Measurements from ENCODE around the gene SAV1.
"Not testable (repeated sequence)": the region's sequence is repeated elsewhere in the genome, so short reads cannot be mapped to it uniquely, and the experiment has no call there.

SAV1 gene

GRCh38 chr14:50667996-50668825 lies at the start of gene SAV1:
Gene SAV1 (minus strand): TSS chr14:50668306. CDS start chr14:50667967, 339 bp downstream.
- H3K27ac ChIP-seq: peak within 1 kb of the TSS; percentile 88
- DNase-seq (ENCODE audit: low read depth, low spot score): no peak

- no peak overlapping the region for H3K27ac ChIP-seq
- DNase-seq (ENCODE audit: low read depth, low spot score): no peak
Observed at GRCh38 chr14:50717811-50718210, 49.7 kb upstream of the SAV1 start.

GRCh38 chr14:50714450-50715073 lies 46.5 kb upstream of the SAV1 start:
- no peak for DNase-seq (ENCODE audit: low read depth, low spot score)
- no peak overlapping the region for H3K27ac ChIP-seq

DNA sequence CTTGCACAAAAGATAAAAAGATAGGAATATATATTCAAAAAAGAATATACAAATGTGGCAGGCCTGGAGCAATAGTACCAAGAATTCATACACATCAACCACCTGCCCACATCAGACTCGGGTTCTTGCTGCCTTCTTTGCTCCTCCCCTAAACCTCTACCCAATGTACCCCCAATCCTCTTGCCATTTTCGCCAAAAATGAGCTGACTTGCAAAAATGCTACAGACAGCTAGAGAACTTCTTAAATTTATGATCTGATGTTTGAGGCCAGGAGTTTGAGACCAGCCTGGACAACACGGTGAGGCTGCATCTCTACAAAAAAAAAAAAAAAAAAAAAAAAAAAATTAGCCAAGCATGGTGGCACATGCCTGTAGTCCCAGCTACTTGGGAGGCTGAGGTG lies 42.9 kb upstream of the SAV1 start:
- no peak overlapping the region for H3K27ac ChIP-seq
- no peak for DNase-seq (ENCODE audit: low read depth, low spot score)

- DNase-seq (ENCODE audit: low read depth, low spot score): no peak
- H3K27ac ChIP-seq: no peak overlapping the region
Observed at GRCh38 chr14:50705026-50705593, 37.0 kb upstream of the SAV1 start.

GRCh38 chr14:50704454-50705010 lies 36.4 kb upstream of the SAV1 start:
- no peak for DNase-seq (ENCODE audit: low read depth, low spot score)
- H3K27ac ChIP-seq: no peak overlapping the region

DNA sequence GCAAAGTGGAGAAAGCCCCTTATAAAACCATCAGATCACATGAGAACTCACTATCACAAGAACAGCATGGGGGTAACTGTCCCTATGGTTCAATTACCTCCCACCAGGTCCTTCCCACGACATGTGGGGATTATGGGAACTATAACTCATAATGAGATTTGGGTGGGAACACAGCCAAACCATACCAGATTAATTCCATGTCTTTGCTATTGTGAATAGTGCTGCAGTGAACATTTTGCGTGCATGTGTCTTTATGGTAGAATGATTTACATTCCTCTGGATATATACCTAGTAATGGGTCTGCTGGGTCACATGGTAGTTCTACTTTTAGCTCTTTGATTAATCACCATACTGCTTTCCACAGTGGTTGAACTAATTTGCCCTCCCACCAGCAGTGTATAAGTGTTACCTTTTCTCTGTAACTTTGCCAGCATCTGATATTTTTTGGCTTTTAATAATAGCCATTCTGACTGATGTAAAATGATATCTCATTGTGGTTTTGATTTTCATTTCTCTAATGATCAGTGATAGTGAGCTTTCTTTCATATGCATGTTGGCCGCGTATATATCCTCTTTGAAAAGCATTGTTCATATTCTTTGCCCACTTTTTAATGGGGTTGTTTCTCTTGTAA lies 29.7 kb upstream of the SAV1 start:
- no peak overlapping the region for H3K27ac ChIP-seq
- no peak for DNase-seq (ENCODE audit: low read depth, low spot score)

DNA sequence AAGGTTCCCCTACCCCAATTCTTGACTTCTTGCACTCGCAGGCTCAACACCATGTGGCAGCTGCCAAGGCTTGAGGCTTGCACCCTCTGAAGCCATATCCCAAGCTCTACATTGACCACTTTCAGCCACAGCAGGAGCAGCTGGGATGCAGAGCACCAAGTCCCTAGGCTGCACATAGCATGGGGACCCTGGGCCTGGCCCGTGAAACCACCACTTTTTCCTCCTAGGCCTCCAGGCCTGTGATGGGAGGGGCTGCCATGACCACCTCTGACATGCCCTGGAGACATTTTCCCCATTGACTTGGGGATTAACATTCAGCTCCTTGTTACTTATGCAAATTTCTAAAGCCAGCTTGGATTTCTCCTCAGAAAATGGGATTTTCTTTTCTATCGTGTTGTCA lies 26.2 kb upstream of the SAV1 start:
- not testable (repeated sequence) for DNase-seq (ENCODE audit: low read depth, low spot score); H3K27ac ChIP-seq

DNA sequence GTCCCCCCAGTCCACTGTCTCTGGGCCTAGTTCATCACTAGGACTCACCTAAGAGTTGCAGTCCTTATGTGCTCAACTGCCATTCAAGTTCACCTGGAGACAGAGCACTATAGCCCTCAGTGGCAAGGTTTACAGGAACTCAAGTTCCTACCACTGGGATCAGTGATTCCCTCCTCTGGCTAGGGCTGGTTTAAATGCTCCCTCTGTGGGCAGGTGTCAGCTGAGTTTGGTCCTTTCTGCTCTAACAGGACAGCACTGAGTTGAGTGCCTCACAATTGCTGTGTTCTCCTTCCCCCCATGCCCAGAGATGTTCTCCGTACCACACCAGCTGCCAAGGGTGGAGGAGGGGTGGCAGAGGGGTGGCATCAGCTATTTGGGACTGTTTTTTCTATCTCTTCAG lies 20.8 kb upstream of the SAV1 start:
- DNase-seq (ENCODE audit: low read depth, low spot score): no peak
- no peak overlapping the region for H3K27ac ChIP-seq

DNA sequence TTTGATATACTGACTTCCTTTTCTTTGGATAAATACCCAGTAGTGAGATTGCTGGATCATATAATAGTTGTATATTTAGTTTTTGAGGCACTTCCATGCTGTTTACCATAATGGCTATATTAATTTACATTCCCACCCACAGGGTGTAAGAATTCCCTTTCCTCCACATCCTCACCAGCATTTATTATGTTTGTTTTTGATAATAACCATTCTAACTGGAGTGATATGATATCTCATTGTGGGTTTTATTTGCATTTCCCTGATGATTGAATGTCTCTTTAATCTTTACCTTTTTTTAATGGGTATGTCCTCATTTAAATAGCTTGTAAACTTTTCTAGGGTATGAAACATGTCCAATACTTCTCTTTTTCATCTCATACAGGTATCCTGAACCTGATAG lies 11.6 kb upstream of the SAV1 start:
- H3K27ac ChIP-seq: no peak overlapping the region

GRCh38 chr14:50678163-50678562 lies 10.1 kb upstream of the SAV1 start:
- peak overlapping the region; percentile 86 for H3K27ac ChIP-seq
- no peak for DNase-seq (ENCODE audit: low read depth, low spot score)

More for the DNA sequence above, 11.6 kb upstream of the SAV1 start:
- no peak for DNase-seq (ENCODE audit: low read depth, low spot score)

DNA sequence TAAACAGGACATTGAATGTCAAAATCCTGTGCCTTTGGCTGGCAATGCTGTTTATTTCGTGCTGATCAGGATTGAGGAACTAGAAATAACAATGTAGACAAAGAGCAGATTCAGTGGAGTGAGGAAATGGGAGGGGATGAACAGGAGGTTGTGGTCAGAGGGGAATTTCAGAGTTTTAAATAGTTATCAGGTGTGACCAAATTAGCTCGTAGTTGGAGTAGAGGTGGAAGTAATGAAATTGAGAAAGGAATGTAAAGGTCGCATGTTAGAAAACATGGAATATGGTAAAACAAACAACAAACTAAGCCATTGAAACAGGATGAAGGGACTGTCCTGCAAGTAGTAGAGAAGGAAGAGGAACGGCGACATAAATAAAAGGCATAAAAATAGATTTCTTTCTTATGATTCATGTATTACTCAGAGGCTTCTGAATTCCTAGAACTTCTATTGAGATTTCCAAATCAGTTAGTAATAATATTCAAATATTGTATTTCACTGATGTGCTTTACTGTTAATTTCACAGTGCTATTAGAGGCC lies 9.5 kb upstream of the SAV1 start:
- peak overlapping the region; percentile 86 for H3K27ac ChIP-seq
- DNase-seq (ENCODE audit: low read depth, low spot score): peak; percentile 53

- peak overlapping the region; percentile 86 for H3K27ac ChIP-seq
- DNase-seq (ENCODE audit: low read depth, low spot score): no peak
Observed at GRCh38 chr14:50676814-50677516, 8.9 kb upstream of the SAV1 start.

- DNase-seq (ENCODE audit: low read depth, low spot score): no peak
- H3K27ac ChIP-seq: peak overlapping the region; percentile 86
Observed at GRCh38 chr14:50675597-50675996, 7.5 kb upstream of the SAV1 start.

DNA sequence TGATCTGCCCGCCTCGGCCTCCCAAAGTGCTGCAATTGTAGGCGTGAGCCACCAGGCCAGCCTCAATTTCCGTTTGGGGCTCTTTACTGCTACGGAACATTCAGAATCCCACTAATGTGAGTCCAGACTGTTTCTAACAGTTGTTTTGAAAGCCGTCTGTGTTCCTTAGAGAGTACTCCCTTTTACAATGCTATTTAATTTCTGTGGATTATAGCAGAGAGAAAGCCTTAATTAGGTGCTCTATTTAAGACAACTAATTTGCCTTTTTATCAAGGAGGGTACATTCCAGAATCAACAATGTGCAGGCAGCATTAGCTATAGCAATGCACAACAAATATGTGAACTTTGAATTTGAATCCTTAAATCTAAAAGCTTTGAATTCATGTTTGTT lies 2.8 kb upstream of the SAV1 start:
- H3K27ac ChIP-seq: no peak overlapping the region
- no peak for DNase-seq (ENCODE audit: low read depth, low spot score)

- no peak for DNase-seq (ENCODE audit: low read depth, low spot score)
- no peak overlapping the region for H3K27ac ChIP-seq
Observed at GRCh38 chr14:50670196-50670865, 2.2 kb upstream of the SAV1 start.

- DNase-seq (ENCODE audit: low read depth, low spot score): no peak
- H3K27ac ChIP-seq: peak overlapping the region; percentile 88
Observed at GRCh38 chr14:50669441-50669986, 1.4 kb upstream of the SAV1 start.

DNA sequence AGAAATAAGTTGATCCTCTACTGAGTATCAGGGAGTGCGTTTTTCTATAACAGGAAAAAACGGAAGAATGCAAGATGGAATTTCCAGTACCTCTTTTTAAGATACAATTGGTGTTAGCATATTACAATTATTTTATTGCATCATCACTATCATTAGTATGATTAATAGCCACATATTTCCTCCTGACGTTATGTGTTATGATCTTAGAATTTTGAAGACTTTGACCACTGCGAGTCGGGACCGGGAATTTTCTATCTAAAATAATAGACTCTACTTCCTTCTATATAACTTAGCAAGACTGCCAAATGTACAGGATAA lies 679 bp upstream of the SAV1 start:
- peak overlapping the region; percentile 88 for H3K27ac ChIP-seq
- DNase-seq (ENCODE audit: low read depth, low spot score): no peak

- DNase-seq (ENCODE audit: low read depth, low spot score): no peak
Observed at GRCh38 chr14:50667684-50667995, 466 bp downstream of the SAV1 start.

More at GRCh38 chr14:50667684-50667995, 466 bp downstream of the SAV1 start:
- peak overlapping the region; percentile 88 for H3K27ac ChIP-seq
